CD4-positive, alpha-beta T cell treated with Interleukin-2 at 100 ng/mL for 4 hours (primary cell): ENCODE results near the gene ATP11A.

Source experiments
- DNase-seq: peaks from one replicate; pipeline ENCODE4 v3.0.0-alpha.2; 2020; ENCODE audit warnings: low spot score

The ATP11A gene

DNA sequence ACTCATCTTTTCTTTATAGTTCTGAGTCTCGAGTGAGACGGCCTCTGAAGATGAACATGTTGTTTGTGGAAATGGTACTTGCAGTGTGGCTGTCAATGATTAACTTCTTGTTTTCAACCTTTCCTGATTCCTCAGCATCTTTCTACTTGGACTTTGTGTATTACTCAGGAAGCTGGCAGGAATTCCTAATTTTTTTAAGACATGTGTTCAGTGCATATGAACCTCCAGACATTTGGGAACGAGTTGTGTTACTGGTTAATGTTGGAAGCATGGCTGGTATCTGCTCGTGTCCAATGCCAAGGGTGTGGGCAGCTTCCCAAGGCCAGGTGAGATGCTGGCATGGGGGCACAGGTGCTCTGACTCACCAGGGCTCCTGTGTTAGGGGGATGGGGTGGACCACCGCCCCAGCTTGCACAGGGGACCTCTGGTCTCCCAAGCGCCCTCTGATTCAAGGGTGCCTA, 218.1 kb downstream of the ATP11A start:
- no peak for DNase-seq

DNA sequence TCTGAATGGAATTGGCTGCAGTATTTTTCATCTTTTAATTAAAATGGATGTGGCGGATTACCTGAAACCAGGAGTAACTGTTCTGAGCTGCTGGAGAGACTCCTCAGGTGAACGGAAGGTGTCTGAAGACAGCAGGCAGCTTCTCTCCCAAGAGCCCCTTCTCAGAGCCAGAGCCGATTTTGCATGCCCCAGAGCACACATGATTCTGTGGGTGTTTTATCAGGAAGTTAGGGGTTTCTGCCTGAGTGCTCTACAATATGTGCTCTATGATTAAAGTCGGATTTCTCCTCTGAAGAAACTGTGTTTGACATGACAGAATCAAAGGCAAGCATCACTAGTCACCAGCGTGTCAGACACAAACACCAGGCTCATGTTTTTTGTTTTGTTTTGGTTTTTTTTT, 218.5 kb downstream of the ATP11A start:
- no peak for DNase-seq

DNA sequence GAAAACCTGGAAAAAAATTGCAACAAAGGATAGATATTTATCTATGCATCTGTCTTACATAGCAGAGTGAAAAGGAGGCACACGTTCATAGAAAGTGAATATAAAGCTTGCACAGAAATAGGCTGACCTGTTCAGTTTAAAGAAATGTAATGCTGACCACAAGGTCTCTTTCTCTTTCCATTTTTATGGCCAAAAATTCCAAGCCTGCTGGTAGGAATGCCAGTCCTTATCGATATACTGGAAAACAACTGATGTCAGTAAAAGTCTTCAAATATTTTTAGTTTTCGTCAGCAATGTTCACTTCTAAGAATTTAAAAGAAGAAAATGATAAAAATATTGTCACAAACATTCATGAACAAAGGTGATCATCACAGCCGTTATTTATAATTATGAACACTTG, 220.2 kb downstream of the ATP11A start:
- DNase-seq = no peak

DNA sequence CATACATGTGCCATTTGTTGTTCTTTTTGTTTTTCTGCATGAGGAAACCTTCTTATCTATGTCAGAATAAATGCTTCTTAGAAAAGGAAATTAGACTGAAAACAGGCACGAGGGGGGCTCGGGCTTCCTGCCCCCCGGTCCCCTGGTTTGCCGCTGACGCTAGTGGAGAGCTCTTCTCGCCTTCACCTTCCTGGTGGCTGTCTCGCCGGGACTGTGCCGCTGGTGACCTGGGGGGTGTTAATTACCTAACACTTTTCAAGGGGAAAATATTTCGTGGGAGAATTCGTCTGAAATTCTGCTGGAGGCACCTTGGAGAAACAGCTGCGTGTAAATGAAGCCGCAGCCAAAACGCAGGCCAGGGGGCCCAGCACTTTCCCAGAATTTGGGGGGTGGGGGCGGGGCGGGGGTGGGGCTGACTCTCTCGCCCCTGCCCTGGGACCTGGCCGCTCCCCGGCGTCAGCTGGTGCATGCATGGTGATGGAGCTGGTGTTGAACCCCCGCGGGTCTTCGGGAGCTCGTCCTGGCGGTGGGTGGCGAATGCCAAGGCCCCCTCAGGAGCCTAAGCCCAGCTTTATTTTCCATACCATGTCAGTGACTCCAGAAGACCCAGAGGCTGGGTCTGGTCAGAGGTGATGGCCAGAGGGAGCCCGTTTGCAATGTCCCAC, 220.9 kb downstream of the ATP11A start:
- DNase-seq = no peak

DNA sequence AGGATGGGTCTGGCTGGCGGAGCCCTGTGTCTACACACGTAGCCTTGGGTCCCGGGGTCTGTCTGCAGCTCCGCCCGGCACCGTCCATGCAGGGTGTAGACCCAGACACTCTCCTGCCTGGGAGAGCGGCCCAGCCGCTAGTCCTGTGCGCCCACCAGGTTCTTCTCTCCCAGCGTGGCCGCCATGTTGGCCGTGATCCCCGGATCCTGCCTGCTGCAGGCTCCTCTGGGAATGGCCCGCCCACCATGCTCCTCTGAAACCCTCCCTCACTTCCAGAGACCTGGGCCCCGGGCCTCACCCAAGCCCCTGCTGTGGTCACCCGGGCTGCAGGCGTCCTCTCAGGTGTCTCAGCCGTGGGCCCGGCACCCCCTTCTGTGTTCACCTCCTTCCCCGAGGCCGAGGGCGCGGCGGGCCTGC, 221.5 kb downstream of the ATP11A start:
- DNase-seq = no peak

DNA sequence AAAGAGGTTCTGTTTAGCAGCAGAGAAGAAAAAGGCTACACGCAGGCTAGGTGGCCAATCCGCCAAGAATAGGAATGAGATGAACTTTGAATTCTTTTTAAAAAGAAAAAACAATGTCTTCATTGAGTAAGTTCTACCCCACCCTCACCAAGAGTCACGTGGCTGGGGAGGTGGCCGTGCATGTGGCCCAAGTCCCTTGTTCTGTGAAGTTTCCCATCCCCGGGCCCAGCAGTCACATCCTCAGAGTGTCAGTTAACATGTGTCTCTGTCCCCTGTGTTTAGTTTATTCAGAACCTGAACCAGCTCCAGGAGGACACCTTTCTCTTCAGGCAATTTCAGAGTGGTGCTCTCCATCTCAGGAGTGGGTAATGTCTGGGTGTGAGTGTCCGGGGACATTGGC, 222.0 kb downstream of the ATP11A start:
- no peak for DNase-seq

DNA sequence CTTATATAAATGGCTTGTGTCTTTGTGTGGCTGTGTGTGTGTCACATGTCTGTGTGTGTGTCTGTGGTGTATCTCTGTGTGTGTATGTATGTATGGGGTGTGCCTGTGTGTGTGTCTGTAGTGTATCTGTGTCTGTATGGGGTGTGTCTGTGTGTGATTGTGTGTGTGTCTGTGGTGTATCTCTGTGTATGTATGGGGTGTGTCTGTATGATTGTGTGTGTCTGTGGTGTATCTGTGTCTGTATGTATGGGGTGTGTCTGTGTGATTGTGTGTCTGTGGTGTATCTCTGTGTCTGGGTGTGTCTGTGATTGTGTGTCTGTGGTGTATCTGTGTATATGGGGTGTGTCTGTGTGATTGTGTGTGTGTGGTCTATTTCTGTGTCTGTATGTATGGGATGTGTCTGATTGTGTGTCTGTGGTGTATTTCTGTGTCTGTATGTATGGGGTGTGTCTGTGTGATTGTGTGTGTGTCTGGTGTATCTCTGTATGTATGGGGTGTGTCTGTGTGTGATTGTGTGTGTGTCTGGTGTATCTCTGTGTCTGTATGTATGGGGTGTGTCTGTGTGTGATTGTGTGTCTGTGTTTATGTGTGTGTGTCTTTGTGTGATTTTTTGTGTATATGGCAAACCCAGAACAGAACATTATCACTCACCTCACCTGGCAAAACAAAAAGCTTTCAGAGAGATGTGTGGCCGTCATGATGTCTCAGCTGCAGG, 223.0 kb downstream of the ATP11A start:
- no peak for DNase-seq

DNA sequence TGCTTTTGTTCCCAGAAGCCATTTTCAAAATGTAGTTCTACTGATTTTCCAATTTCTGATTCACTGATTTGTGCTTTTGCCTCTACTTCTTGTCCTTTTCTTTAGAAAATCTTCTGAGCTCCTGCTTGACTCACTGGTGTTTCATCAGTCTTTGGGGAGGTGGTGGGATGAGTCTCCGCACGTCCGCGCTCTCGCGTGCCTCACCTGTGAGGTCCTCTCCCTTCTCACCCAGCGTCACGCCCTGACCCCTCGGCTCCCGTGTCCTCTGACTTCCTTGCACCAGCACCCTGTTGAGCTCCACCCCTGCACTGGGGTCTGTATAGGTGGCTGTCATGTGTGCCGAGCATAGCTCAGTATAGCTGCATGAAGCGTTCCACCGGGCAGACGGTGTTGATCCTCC, 226.5 kb downstream of the ATP11A start:
- no peak for DNase-seq

DNA sequence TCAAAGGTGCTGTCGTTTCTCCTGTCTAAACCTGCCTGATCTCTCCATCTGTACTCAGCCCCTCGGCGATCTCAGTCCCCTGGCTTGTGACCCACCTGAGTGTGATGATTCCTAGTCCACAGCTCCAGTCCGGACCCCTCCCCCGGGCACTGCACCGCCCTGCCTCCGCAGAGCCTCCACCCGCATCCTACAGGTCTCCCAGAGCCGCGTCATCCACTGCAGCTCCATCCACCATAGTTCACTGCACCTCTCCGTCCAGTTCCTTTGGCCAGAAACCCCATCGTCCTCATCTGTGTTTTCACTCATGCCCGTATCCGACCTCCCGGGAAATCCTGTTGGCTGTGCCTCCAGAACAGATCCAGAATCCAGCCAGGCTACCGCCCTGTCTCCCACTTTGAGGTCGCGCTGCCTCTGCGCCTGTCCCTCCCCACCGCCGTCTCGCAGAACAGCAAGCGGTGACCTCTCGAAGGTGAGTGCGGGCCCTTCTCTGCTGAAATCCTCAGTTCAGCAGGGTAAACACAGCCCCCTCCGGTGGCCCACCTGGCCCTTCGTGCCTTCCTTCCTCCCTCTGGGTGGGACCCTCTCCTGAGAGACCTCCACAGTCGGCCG, 227.3 kb downstream of the ATP11A start:
- DNase-seq = no peak

DNA sequence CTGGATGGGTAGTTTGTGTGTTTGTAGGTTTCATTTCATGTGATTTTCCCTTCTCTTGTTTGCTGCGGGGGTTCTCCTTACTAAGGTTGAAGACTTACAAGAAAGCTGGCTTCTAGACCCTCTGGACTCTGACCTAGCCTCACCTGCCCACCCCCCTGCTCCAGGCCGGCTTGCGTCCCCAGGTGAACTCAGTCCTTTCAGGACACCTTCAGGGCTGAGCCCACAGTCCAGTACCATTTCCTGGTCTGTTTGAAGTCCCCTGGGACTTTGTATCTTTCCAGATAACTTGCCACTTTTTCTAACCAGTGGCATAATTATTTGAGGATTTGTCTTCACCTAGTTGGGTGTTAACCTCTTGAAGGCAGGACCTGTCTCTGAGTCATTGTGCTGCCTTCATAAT, 227.9 kb downstream of the ATP11A start:
- DNase-seq = no peak

DNA sequence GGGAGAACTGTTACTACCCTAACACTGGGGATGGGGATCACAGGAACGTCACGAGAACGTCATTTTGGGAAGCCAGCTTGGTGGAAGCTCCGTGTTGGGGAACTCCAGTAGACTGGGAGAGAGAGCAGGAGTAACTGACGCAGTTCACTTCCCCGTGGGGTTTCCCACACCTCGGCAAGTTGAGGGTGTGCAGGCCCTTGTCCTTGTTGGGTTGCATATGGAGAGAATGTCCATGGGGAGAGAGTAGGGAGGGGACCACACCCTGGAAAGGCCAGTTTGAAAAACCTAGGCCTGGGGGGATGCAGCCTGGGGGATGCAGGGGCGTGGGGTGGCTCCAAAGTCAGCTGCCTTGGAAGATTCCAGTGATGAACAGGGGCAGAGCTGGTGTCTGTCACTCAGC, 228.4 kb downstream of the ATP11A start:
- DNase-seq = no peak

DNA sequence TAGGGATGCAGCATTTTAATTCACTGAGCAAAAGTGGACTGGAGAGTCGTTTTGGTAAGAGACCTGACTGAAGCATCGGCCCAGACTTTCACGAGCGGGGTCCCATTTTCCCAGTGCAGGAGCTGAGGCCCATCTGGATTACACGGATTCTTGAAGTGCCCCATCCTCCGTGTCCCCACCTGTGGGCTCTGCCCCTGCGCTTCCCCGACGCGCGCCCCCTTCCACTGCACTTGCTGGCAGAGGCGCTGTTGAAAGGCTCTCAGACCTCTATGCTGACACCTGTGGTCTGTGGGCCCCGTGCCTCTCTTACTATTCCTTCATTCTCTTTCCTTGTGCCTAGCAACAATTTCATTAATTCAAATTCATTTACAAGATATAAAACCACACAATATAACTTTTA, 228.9 kb downstream of the ATP11A start:
- no peak for DNase-seq

DNA sequence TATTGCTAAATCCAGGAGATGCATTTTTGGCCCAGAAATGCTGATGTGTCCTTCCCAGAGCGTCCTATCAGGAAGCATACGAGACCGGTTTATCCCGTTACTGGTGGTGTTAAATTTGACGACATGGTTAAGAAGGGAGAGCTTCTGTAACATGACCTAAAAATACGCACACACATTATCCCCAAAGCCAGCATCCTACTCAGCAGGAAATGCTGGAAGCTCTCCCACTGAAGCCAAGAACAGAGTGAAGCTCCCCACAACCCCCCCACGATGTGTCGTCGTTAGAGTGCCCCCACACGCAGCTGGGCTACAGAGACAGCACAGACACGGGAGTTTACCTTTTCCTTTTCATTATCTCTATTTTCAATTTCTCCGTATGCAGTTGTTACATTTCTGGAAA, 234.1 kb downstream of the ATP11A start:
- no peak for DNase-seq

DNA sequence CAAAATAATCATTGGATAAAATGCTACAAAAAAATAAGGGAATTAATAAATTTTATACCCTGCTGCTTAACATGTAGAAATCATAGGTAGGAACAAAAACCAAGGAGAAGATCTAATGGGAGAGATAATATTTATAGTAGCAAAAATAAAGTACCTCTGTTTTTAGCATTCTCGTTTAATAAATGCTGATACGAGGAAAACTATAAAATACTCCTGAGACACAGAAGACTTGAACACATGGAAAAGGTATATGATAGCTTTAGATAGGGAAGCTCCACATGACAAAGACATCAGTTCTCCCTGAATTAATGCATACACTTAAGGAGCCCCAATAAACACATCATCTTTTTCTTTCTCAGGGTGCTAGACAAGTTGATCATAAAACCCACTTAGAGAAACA, 234.5 kb downstream of the ATP11A start:
- no peak for DNase-seq

DNA sequence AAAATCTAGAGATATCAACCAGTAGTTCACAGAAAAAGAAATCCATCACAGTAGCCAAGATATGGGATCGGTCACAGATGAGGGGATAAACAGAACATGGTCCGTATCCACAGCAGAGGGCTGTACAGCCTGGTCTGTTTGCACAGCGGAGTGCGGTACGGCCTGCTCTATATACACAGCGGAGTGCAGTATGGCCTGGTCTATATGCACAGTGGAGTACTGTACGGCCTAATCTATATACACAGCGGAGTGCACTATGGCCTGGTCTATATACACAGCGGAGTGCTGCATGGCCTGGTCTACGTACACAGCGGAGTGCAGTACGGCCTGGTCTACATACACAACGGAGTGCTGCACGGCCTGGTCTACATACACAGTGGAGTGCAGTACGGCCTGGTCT, 236.2 kb downstream of the ATP11A start:
- no peak for DNase-seq

DNA sequence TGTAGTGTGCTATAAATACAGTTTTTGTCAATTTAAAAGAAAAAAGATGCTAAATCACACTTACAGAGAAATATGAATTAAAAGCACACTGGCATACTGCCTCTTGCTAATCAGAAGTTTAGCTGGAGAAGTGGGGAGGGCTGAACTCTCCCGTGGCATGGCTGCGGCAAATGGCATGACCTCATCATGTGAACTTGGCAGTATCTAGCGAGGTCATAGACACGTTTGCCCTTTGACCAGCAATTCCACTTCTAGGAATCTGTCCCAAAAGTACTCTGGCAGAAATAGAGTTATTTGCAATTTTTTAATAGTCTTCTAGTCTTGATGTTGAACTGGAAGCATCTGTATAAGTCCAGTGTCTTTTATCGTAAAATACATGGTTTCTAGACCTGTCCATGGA, 237.2 kb downstream of the ATP11A start:
- no peak for DNase-seq

DNA sequence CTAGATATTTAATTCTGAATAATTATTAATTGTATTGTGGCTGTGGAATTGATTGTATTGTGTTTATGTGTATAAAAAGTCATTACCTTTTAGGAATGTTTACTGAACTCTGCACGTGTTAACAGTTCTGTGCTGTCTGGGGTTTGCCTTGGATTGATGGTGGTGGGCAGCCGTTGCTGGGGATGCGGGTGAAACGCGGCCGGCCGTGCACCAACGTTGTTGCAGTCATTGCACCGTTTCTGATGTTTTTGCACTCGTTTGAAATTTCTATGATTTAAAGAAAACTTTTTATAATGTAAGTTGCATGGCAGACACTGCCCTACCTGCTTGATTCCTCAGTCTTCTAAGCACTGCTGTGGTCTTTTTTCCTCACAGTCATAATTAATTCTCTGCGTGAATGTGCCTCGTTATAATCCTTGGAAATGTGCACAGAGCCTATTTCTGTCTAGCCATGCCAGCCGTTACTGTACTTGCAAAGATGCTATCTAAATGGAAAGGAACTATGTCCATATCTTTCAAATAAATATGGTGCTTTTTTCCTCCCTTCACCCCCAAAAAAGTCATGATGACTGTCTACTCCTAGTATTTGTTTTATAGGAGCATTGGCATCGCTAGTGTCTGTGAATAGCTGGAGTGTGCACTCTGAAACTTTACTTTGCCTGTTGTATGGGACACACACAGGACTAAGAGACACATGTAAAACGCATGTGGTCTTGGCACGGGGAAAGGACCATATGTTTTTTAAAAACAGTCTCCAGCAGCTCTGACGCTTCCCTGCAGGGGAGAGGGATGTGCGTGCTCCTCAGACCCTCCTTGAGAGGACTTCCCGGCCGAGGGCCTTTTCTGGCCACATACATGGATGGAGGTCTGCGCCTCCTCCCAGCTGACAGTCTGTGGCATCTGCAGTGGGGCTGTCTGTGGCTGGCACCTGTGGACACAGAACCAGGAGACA, 238.5 kb downstream of the ATP11A start:
- DNase-seq = no peak

DNA sequence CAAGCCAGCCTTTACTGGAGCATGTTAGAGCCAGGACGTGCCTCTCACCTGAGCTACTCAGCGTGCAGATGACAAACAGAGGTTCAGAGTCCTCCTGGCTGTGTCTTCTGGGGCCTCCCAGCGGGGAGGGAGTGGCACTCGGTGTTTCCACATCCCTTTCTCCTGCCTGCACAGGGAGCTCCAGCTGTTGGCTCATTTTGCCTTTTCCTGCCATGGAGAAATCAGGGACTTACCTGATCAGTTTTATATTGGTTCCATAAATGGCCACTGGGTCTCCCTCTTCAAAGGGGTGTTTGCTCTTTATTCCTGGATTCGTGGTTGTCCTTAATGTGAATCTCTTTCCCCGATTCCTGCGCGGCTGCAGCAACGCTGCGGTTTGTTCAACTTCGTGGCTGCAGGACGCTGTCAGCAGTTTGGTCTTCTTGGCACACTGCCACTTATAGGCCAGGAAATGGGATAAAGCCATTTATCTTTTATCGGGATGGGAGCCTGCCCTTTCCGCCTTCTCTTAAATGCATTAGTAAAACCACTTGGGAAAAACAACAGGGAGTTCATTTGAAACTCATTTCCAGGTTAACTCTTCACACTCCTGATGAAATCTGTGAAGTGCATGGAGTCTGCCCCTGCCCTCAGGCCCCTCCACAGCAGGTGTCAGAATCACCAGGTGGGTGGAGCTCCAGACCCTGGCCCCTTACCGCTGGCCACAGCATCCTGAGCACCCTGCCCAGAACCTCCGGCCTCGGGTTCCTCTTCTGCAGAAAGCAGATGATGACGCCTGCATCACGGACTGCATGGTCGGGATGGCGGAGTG, 239.3 kb downstream of the ATP11A start:
- no peak for DNase-seq

DNA sequence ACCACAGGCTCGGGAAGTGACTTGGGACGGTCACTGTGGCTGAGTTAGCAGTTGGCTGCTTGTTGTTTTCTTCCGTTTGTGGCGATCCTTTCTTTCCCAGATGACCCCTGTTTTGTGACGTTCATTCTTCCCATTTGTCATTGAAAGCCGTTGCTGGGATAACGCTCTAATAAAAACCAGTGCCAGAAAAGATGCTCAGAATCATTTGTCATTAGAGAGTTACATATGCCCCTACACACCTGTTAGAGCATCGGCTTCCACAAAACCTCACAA, 239.9 kb downstream of the ATP11A start:
- DNase-seq = no peak

DNA sequence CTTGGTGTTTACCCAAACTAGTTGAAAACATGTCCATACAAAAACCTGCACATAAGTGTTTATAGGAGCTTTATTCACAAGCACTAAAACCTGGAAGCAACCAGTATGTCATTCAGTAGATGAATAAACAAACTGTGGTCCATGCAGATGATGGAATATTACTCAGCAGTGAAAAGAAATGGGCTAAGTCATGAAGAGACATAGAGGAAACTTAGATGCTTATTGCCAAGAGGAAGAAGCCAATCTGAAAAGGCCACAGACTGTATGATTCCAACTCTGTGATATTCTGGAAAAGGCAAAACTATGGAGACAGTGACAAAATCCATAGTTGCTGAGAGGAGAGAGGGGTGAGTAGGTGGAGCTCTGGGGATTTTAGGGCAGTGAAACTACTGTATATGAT, 240.4 kb downstream of the ATP11A start:
- DNase-seq = no peak

DNA sequence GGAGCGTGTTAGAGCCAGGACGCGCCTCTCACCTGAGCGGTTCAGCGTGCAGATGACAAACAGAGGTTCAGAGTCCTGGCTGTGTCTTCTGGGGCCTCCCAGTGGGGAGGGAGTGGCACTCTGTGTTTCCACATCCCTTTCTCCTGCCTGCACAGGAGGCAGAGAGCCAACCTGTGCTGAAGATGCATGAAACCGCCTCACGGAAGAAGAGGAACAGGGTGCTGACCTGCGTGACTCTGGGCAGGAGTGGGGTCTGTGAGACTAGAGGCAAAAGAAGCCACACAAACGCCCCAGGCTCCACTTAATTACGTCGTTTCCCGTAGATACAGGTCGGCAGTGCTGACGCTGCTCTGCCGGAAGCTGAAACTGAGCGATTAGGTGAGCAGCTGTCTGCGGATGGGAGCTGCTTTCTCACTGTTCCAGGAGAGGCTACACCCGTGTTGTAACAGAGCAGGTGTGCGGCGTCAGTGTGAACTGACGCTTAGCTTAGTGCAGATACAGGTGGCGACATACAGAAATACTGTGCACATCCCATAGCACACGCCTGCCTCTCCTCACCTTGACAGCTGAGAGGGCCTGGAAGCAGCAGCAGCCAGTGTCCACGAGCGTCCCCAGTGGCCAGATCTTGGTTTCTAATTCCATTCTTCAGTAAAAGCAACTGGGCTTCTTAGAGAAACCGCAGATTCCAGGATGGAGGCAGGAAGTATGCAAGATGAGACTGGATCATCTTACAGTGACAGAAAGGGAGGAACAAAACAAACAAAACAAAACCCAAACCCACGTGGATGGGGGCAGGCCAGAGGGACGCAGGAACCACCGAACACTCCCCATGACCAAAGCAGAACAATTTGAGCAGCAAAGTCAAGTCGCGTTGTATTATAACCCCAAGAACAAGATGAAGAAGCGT, 241.4 kb downstream of the ATP11A start:
- no peak for DNase-seq
